ENCODE data around the gene STXBP6.

DNA sequence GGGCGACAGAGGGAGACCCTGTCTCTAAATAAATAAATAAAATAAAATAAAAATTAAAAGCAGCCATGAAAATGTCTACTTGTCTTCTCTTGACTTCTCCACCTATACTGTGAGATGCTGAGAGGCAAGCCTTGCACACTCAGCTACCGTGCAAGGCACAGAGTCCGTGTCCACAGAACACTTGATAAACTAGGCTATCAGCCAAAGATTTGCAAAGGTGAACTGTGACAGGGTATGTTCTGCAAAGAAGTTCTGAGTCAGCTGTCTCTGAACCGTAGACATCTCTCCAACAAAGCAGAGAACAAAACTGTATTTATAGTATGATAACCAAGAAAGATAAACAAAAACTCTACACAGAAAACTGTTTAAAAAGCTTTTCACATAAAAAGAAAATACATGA lies 35.5 kb downstream of the STXBP6 start:
- no peak for TF ChIP-seq POLR2A (IDR thresholded peaks at IDR 0.05)
- TF ChIP-seq, protein P1, sequence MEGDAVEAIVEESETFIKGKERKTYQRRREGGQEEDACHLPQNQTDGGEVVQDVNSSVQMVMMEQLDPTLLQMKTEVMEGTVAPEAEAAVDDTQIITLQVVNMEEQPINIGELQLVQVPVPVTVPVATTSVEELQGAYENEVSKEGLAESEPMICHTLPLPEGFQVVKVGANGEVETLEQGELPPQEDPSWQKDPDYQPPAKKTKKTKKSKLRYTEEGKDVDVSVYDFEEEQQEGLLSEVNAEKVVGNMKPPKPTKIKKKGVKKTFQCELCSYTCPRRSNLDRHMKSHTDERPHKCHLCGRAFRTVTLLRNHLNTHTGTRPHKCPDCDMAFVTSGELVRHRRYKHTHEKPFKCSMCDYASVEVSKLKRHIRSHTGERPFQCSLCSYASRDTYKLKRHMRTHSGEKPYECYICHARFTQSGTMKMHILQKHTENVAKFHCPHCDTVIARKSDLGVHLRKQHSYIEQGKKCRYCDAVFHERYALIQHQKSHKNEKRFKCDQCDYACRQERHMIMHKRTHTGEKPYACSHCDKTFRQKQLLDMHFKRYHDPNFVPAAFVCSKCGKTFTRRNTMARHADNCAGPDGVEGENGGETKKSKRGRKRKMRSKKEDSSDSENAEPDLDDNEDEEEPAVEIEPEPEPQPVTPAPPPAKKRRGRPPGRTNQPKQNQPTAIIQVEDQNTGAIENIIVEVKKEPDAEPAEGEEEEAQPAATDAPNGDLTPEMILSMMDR (IDR thresholded peaks at IDR 0.05): no peak
